ENCODE data around the gene SUPT3H. TPM values are rescaled to one million over a fixed set of nuclear protein-coding genes. Genes with fewer than 3 reads are reported as not detected.

Gene SUPT3H
- total and polyA plus RNA-seq, 2 of the 8 experiments (the other 6 are each of a cell fraction or from before 2014, with no cell fraction given), result 18.8 to 23.0 TPM

GRCh38 chr6:45366534-45366933, 11.2 kb downstream of the SUPT3H start (continued):
- TF ChIP-seq CHD7 (IDR thresholded peaks at IDR 0.05; ENCODE audit: insufficient replicate concordance, low read length) (no peak), E2F6 (IDR thresholded peaks at IDR 0.05) (no peak), SIRT6 (IDR thresholded peaks at IDR 0.05; ENCODE audit: low read length) (no peak), SUZ12 (IDR thresholded peaks at IDR 0.05; ENCODE audit: low read length) (no peak), JUND (IDR thresholded peaks at IDR 0.05; ENCODE audit: low read length) (no peak), CTCF (IDR thresholded peaks at IDR 0.05; ENCODE audit: control extremely low read depth in 1 of 3, insufficient read depth in 1 of 3, low read depth in 1 of 3, low read length in 3 of 3) (no peak), GABPA (IDR thresholded peaks at IDR 0.05; ENCODE audit: borderline replicate concordance, insufficient read depth, low read length) (no peak), KDM5A (IDR thresholded peaks at IDR 0.05; ENCODE audit: low read length) (no peak), RXRA (IDR thresholded peaks at IDR 0.05; ENCODE audit: insufficient read depth, low read depth, low read length) (no peak)
